ENCODE data around the gene GRID1. TPM values are rescaled to one million over a fixed set of nuclear protein-coding genes. Genes with fewer than 3 reads are reported as not detected.

The GRID1 gene
- total RNA-seq, 1 donor from 2014 or later: 0.75 TPM

DNA sequence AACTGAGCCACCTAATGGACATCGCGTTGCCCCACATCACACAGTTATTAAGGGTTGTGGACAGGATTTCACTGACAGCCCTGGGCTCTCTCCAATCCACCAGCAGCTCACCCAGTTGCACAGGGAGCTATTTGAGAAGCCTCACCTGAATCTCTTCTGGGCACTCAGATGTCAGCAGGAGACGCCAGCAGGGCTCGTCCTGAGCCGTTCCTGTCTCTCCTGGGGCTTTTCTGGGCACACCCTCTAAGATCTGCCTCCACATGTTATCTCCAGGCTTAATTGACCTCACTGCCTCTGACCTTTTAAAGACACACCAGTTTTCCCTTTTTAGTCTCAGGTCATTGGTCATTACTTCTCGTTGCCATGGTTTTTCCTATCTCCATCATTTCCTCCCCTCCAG, 63.0 kb downstream of the GRID1 start:
- H2AFZ ChIP-seq (ENCODE audit: low read depth, low read length): no peak overlapping the region
- peaks cover 30% of the 10 kb centered on the region for H3K27me3 Mint-ChIP-seq (ENCODE audit: low read depth, unreplicated experiment)

DNA sequence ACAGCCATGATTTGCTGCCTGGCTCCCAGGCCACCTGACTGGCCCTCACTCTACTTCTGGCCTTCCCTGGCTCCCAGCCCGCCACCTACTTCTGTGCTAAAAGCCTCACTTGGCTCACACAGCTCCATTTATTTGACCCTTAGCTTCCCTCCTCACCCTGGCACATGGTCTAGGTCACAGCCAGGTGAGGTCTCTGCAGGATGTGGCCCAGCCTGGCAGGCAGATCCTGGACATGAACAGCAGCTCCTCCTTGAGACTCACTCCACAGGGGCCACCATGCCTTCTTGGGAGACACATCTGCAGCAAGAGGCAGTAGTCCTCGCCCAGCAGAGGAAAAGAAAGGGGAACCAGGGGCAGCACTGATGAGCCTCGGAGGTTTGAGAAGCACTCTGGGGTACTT, 64.6 kb downstream of the GRID1 start:
- H3K27me3 Mint-ChIP-seq (ENCODE audit: low read depth, unreplicated experiment): peaks cover 22% of the 10 kb centered on the region
- Histone ChIP-seq H3K36me3 (ENCODE audit: insufficient read depth, low read length) (no peaks in the 10 kb centered on the region), H3K27ac (ENCODE audit: low read depth, low read length) (no peak overlapping the region), H3K4me2 (ENCODE audit: low read length) (no peak overlapping the region), H3K4me1 (ENCODE audit: insufficient read depth, low read length) (no peaks in the 10 kb centered on the region), H2AFZ (ENCODE audit: low read depth, low read length) (no peak overlapping the region), H3K9me3 (ENCODE audit: insufficient read depth, low read depth, low read length) (no peaks in the 10 kb centered on the region), H3K27me3 (ENCODE audit: insufficient read depth, low read length) (no peaks in the 10 kb centered on the region), H3K4me3 (ENCODE audit: insufficient read depth, low read depth, low read length) (no peak overlapping the region), H4K20me1 (ENCODE audit: insufficient read depth, low read length) (no peaks in the 10 kb centered on the region), H3K9ac (ENCODE audit: low read length) (no peak overlapping the region), H3K79me2 (ENCODE audit: insufficient read depth, low read length) (no peaks in the 10 kb centered on the region)
- no peak overlapping the region for H3K4me3 Mint-ChIP-seq (ENCODE audit: unreplicated experiment)
- no peak overlapping the region for H3K27ac Mint-ChIP-seq (ENCODE audit: unreplicated experiment)
- H3K36me3 Mint-ChIP-seq (ENCODE audit: low read depth, unreplicated experiment): no peaks in the 10 kb centered on the region
- DNase-seq (ENCODE audit: low read depth) (no peak), FAIRE-seq (no peak)
- H3K9me3 Mint-ChIP-seq (ENCODE audit: unreplicated experiment): peaks cover 4% of the 10 kb centered on the region
- TF ChIP-seq, protein P1, sequence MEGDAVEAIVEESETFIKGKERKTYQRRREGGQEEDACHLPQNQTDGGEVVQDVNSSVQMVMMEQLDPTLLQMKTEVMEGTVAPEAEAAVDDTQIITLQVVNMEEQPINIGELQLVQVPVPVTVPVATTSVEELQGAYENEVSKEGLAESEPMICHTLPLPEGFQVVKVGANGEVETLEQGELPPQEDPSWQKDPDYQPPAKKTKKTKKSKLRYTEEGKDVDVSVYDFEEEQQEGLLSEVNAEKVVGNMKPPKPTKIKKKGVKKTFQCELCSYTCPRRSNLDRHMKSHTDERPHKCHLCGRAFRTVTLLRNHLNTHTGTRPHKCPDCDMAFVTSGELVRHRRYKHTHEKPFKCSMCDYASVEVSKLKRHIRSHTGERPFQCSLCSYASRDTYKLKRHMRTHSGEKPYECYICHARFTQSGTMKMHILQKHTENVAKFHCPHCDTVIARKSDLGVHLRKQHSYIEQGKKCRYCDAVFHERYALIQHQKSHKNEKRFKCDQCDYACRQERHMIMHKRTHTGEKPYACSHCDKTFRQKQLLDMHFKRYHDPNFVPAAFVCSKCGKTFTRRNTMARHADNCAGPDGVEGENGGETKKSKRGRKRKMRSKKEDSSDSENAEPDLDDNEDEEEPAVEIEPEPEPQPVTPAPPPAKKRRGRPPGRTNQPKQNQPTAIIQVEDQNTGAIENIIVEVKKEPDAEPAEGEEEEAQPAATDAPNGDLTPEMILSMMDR (IDR thresholded peaks at IDR 0.05; ENCODE audit: insufficient read depth, low read depth, low read length): no peak
- TF ChIP-seq EZH2 (IDR thresholded peaks at IDR 0.05; ENCODE audit: insufficient read depth, low read length): no peak
- H3K4me1 Mint-ChIP-seq (ENCODE audit: low read depth, unreplicated experiment): no peaks in the 10 kb centered on the region

More for the DNA sequence above, 63.0 kb downstream of the GRID1 start:
- H3K4me3 ChIP-seq (ENCODE audit: insufficient read depth, low read depth, low read length): no peak overlapping the region
- TF ChIP-seq, protein P1 (IDR thresholded peaks at IDR 0.05; ENCODE audit: insufficient read depth, low read depth, low read length): no peak
- no peak for TF ChIP-seq EZH2 (IDR thresholded peaks at IDR 0.05; ENCODE audit: insufficient read depth, low read length)
- no peaks in the 10 kb centered on the region for H3K4me1 Mint-ChIP-seq (ENCODE audit: low read depth, unreplicated experiment)
- no peak overlapping the region for H3K4me3 Mint-ChIP-seq (ENCODE audit: unreplicated experiment)
- FAIRE-seq (no peak), DNase-seq (ENCODE audit: low read depth) (no peak)
- H3K27me3 ChIP-seq (ENCODE audit: insufficient read depth, low read length): no peaks in the 10 kb centered on the region
- H4K20me1 ChIP-seq (ENCODE audit: insufficient read depth, low read length): no peaks in the 10 kb centered on the region
- H3K27ac ChIP-seq (ENCODE audit: low read depth, low read length): no peak overlapping the region
- H3K4me2 ChIP-seq (ENCODE audit: low read length): no peak overlapping the region
- H3K27ac Mint-ChIP-seq (ENCODE audit: unreplicated experiment): no peak overlapping the region
- no peaks in the 10 kb centered on the region for H3K79me2 ChIP-seq (ENCODE audit: insufficient read depth, low read length)
- peaks cover 6% of the 10 kb centered on the region for H3K9me3 Mint-ChIP-seq (ENCODE audit: unreplicated experiment)
- no peak overlapping the region for H3K9ac ChIP-seq (ENCODE audit: low read length)
- no peaks in the 10 kb centered on the region for H3K36me3 ChIP-seq (ENCODE audit: insufficient read depth, low read length)
- H3K36me3 Mint-ChIP-seq (ENCODE audit: low read depth, unreplicated experiment): no peaks in the 10 kb centered on the region
- no peaks in the 10 kb centered on the region for H3K4me1 ChIP-seq (ENCODE audit: insufficient read depth, low read length)
- no peaks in the 10 kb centered on the region for H3K9me3 ChIP-seq (ENCODE audit: insufficient read depth, low read depth, low read length)

DNA sequence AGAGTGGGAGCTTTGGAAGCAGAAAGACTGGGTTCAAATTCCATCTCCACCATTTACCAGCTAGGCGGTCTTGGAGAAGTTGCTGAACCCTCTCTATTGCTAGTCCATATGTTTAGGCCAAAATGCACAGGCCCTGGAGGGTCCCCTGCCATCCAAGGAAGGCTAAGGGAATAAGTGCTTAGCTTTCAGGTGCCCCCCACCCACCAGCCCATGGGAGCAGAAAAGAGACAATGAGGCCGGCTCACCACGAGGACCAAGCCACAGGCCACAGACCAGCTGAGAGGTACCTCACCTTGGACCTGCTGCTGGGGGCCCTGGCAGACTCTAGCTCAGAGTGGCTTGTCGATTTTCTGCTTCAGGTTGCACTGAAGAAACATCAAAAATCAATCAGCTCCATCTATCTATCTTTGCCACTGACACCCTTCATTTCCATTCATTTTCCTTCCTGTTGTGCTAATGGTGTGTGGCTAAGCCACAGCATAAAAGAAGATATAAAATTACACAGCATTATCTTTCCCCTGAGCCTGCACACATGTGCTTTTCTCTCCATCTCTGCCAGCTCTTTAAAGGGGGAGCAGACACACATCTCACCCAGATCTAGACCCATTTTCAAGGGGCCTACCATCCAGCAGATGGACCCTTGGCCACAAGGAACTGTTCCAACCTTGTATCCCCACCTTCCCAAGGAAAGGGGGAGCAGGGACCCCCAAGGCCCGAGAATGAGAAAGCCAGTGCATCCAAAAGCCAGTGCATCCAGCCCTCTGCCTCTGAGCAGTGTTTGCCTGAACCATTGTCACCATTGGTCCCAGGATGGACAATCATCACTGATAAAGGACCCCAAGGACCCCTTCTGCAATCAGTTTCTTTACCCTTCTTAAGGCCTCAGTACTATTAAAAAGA, 65.4 kb downstream of the GRID1 start:
- no peak for TF ChIP-seq EZH2 (IDR thresholded peaks at IDR 0.05; ENCODE audit: insufficient read depth, low read length)
- TF ChIP-seq, protein P1 (IDR thresholded peaks at IDR 0.05; ENCODE audit: insufficient read depth, low read depth, low read length): no peak
- DNase-seq (ENCODE audit: low read depth) (no peak), FAIRE-seq (no peak)
- Mint-ChIP-seq H3K27ac (ENCODE audit: unreplicated experiment) (no peak overlapping the region), H3K4me1 (ENCODE audit: low read depth, unreplicated experiment) (no peaks in the 10 kb centered on the region), H3K4me3 (ENCODE audit: unreplicated experiment) (no peak overlapping the region), H3K36me3 (ENCODE audit: low read depth, unreplicated experiment) (no peaks in the 10 kb centered on the region), H3K27me3 (ENCODE audit: low read depth, unreplicated experiment) (peaks cover 22% of the 10 kb centered on the region), H3K9me3 (ENCODE audit: unreplicated experiment) (peaks cover 4% of the 10 kb centered on the region)
- Histone ChIP-seq H3K27ac (ENCODE audit: low read depth, low read length) (no peak overlapping the region), H3K79me2 (ENCODE audit: insufficient read depth, low read length) (no peaks in the 10 kb centered on the region), H3K9ac (ENCODE audit: low read length) (no peak overlapping the region), H2AFZ (ENCODE audit: low read depth, low read length) (no peak overlapping the region), H3K27me3 (ENCODE audit: insufficient read depth, low read length) (no peaks in the 10 kb centered on the region), H3K9me3 (ENCODE audit: insufficient read depth, low read depth, low read length) (no peaks in the 10 kb centered on the region), H3K4me3 (ENCODE audit: insufficient read depth, low read depth, low read length) (no peak overlapping the region), H3K4me2 (ENCODE audit: low read length) (no peak overlapping the region), H4K20me1 (ENCODE audit: insufficient read depth, low read length) (no peaks in the 10 kb centered on the region), H3K36me3 (ENCODE audit: insufficient read depth, low read length) (no peaks in the 10 kb centered on the region), H3K4me1 (ENCODE audit: insufficient read depth, low read length) (no peaks in the 10 kb centered on the region)
